CD4-positive, alpha-beta T cell treated with Interferon gamma for 1 hour (primary cell): ENCODE results near the gene EFCAB11.

Experiments used
- DNase-seq: peaks from one replicate; pipeline ENCODE4 v3.0.0-alpha.2; 2020

Gene EFCAB11

DNA sequence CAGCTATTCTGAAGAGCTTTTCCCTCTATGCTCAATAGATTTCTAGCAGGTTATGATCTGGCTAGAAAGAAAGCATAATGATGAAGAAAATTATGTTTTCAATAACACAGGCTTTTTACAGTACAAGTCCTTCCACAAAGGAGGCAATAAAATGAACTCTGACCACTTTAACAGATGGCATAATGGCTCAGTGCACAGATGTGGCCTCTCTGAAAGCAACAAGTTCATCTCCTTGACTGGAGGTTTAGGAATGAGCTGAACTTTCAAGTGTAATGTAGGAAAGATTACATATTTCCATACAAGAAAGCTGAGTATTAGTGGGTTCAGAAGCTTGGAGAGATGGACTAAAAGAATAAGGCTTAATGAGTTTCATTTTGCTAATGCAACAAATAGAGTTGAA, 147.4 kb downstream of the EFCAB11 start:
- no peak for DNase-seq

- DNase-seq = no peak
Measured at GRCh38 chr14:89806451-89806850, 148.1 kb downstream of the EFCAB11 start.

DNA sequence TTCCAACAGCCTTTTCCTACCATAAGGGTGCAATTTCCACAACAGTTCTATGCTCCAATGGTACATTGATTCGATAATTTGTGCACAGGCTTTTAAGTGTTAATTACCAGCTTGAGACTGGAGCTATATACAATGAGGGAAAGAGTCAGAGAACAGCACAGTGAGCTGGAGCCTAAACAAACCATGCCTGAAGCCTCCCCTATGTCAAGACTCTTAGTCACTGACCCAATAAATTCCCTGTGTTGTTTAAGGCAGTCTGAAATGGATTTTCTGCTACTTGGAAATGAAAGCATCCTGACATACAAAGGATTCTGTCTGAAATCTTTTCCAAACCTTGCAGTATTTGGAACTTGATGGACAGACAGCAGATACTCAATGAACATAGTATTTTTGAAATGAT, 149.0 kb downstream of the EFCAB11 start:
- no peak for DNase-seq

- no peak for DNase-seq
Measured at GRCh38 chr14:89803542-89803941, 151.0 kb downstream of the EFCAB11 start.

DNA sequence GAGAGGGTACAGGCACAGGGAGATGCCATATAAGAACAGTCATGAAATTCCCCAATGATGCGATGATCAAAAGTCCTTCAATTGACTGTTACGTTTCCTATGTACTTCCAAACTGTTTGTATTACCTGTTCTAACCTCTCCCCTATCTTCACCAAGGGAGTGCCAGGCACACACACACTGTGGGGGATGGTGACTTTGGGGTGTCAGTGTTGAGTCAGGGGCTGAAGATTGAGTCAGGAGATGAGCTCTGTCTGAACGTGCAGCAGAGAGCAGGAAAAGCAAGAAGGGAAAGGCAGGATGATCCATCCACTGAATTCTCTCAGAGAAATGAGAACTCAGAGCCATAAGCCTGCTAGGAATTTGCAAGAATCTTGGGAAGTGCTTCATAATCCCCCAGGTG, 153.4 kb downstream of the EFCAB11 start:
- no peak for DNase-seq

DNA sequence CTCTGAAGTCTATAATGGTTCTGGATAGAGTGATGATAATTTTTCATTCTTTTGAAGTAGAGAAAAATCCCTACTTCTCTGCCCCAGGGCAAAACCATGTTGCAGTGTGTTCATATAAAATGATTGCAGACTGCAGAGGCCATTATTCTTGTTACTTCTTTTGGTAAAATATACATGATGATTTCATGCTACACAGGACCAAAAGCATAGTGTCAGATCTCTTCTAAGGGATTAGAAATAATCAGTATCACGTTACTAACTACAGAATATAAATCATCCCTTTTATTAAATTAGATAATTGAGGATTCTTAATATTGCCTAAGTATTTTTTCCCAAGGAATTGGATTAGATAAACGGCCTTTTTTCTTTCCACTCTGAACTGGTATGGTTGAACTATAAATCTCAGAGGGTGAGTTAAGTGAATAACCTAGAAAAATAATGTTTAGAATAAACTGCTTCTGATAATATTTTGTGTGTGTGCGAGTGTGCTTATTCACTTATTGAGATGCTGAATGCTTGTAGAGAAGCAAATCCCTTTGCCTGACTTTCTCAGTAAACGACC, 156.2 kb downstream of the EFCAB11 start:
- no peak for DNase-seq

DNA sequence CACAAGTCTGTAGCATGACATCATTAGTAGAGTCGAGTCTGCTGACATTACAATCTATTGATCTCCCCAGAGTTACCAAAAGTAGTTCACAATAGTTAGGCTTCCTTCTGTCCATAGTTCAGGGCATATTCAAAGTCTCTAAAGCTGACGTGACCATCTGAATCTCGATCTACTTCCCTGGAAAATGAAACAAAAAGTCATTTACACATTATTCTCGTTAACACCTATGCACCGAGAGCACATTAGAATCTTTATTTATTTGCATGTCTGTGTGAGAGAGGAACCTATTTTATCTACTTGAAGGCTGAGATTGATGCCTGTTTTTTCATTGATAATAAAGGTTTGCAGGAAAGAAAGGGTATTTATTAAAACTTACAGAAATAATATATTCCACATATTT, 157.4 kb downstream of the EFCAB11 start:
- DNase-seq = no peak

GRCh38 chr14:89794096-89794495, 160.4 kb downstream of the EFCAB11 start:
- DNase-seq = no peak

DNA sequence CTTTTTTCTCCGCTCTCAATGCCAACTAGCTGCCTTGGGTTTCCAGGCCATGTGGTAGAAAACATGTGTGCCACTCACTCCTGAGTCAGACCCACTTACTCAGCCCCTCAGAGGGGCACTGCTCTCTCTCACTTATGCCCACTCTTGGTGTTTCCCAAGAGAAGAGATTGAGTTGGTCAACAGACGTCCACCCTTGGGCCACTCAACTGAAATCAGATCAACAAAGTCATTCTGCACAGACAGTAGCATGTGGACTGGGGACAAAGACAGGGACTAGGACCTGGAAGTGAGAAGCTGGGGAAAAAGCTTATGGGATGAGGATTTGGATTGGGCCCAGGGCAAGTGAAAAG, 161.2 kb downstream of the EFCAB11 start:
- DNase-seq = no peak

DNA sequence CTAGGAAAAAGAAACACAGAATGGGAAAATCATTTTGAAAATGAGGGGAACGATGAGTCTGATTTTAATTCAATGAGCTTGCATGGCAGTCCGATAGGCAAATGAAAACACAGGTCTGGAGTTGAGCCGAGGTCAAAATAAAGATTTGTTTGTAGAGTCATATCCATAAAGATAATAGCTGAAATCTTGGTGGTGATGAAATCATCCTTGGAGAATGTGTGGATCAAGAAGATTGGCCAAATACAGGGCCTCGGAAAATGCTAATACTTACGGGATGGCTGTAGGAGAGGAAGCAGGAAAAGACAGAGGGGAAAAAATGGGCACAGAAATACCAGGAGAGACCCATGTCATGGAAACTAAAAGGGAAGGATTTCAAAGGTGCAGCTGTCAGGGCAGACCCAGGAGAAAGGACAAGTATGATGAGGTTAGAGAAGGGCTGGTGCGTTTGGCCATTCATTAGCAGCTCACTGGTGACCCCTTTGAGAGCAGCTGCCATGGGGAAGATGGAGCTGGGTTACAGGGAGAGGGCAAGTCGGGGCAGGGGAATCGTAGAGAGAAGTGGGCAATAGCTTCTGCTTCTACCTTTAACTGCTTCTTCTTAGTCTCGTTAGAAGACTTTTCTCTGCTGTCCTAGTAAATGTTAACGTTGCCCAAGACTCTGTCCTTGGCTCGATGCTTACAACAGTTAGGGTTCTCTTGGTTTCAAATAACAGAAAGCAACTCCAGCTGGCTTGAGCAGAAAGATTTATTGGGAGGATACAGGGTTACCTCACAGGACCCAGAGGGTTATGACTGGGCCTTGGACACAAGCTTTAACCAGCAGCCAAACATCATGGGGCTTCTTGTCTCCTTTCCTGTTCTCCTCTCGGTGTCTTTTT, 161.8 kb downstream of the EFCAB11 start:
- no peak for DNase-seq

GRCh38 chr14:89787525-89787924, 167.0 kb downstream of the EFCAB11 start:
- no peak for DNase-seq

GRCh38 chr14:89781046-89781445, 173.5 kb downstream of the EFCAB11 start:
- DNase-seq = no peak

DNA sequence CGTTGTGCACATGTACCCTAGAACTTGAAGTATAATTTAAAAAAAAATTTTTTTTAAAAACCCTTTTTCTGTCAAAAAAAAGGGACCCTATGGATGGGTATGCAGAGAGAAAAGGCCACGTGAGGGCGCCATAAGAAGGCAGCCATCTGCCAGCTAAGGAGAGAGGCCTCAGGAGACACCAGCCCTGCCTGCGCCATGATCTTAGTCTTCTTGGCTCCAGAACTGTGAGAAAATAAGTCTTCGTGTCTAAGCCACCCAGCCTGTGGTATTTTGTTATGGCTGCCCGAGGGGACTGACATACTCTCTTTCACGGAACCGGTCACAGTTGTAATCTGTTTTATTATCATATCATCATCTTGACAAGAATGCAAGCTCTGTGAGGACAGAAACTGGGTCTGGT, 174.8 kb downstream of the EFCAB11 start:
- DNase-seq = no peak

- DNase-seq = no peak
Measured at GRCh38 chr14:89775946-89776345, 178.6 kb downstream of the EFCAB11 start.

GRCh38 chr14:89775151-89775550, 179.4 kb downstream of the EFCAB11 start:
- DNase-seq = no peak

GRCh38 chr14:89773644-89774316, 180.8 kb downstream of the EFCAB11 start:
- DNase-seq = peak; percentile 55

DNA sequence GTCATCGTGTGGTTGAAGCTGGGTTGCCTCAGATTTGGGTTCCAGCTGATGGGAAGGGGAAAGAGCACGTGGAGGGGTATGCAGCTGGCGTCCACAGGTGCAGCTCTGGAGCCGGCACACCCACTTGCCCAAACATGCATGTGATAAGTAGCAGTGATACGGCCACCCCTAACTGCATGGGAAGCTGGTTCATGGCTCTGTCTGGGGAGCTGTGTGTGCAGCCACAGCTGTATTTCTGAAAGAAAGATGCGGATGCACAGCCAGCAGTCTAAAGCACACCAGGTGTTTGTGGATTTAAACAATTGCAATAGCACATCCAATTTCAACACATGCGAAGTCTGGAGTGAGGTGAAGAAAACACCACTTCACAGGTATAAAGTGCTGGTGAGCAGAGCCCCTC, 181.4 kb downstream of the EFCAB11 start:
- DNase-seq = no peak

DNA sequence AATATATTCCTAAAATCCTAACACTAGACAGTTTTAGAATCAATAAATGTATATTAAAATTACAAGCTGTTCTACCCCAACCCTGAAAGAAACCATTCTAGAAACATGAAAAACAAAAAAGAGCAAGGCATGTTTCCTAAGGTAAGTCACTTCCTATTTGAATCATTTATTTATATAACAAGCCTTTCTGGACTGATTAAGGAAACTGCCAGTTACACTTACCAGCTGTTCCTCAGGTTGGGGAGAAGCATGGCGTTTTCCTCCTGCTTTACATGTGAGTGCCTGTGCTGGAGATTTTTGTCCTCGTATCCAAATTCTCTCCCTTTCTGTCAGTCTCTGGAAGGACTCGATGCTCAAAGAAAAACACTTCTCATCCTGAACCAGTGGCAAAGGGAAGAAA, 183.3 kb downstream of the EFCAB11 start:
- no peak for DNase-seq

DNA sequence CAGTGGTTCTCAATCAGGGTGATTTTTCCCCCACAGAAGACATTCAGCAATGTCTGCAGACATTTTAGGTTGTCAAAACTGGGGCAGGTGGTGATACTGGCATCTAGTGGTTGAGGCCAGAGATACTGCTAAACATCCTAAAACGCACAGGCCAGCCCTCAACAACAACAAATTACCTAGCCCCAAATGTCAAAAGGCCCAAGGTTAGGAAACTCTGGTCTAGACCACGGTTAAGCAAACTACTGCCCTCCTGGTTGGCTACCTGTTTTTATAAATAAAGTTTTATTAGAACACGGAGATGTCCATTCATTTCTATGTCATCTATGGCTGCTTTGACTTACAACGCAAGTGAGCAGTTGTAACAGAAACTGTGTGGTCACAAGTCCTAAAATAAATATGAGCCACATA, 186.7 kb downstream of the EFCAB11 start:
- peak; percentile 67 for DNase-seq

DNA sequence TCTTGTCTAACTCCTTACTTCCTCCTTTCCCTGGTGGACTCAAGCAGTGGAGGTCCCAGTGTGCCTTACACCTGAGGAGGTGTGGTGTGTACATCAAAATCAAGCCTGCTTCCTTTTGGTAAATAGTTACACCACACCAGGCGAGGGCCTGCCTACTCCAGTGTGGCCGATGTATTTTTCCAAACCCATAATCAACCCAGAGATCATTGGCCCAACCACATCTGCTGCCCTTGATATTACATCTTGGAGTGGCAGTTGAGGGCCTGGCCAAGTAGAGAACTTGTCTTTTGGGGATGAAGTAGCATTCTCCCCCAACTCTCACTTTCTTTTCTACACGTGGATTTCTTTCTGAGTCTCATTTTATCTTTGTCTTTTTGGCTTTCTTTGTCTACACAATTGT, 187.4 kb downstream of the EFCAB11 start:
- no peak for DNase-seq

DNA sequence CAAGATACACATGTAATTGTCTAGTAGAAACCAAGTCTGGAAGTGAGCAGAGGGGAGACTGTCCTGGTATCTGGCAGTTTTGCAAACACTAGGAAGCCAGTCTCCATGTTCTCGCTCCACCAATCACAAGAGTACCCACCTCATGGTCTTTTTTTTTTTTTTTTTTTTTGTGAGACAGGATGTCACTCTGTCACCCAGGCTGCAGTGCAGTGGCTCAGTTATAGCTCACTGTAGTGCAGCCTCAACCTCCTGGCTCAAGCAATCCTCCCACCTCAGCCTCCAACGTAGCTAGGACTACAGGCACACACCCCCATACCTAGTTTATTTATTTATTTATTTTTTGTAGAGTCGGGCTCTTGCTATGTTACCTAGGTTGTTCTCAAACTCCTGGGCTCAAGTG, 189.2 kb downstream of the EFCAB11 start:
- no peak for DNase-seq

GRCh38 chr14:89760086-89760485, 194.4 kb downstream of the EFCAB11 start:
- DNase-seq = no peak

DNA sequence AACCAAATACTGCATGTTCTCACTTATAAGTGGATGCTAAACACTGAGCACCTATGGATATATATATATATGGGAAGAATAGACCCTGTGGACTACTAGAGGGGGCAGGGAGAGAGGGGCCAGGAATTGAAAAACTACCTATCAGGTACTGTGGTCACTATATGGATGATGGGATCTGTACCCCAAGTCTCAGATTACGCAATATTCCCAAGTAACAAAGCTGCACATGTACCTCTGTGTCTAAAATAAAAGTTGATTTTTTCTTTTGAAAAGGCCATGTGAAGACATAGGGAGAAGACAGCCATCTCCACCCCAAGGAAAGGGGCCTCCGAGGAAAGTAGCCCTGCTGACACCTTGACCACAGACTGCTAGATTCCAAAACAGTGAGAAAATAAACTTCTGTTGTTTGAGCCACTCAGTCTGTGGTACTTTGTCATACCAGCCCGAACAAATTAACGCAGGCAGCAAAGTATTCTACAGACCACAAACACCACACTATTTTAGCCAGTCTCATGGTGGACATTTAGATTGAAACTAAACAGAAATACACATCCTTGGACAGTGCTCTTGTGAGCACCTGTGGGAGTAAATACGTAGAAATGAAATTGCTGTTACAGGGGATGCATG, 197.1 kb downstream of the EFCAB11 start:
- no peak for DNase-seq

DNA sequence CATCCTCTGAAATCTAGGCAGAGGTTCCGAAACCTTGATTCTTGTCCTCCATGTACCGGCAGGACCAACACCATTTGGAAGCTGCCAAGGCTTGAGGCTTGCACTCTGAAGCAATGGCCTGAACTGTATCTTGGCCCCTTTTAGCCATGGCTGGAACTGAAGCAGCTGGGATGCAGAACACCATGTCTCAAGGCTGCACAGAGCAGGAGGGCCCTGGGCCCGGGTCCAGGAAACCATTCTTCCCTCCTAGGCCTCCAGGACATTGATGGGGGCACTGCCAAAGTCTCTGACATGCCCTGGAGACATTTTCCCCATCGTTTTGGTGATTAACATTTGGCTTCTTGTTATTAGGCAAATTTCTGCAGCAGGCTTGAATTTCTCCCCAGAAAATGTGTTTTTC, 198.7 kb downstream of the EFCAB11 start:
- DNase-seq = no peak
